GM19099 (cell line): ENCODE results near the gene ERLIN1.

ENCODE experiments used
- POLR2A ChIP-seq: IDR thresholded peaks from 3 replicates; pipeline ENCODE4 v1.6.1; 2011; ENCODE audit warnings: low read depth; ENCODE audit not compliant: insufficient read length; ENCODE audit errors: extremely low read depth

The ERLIN1 gene

DNA sequence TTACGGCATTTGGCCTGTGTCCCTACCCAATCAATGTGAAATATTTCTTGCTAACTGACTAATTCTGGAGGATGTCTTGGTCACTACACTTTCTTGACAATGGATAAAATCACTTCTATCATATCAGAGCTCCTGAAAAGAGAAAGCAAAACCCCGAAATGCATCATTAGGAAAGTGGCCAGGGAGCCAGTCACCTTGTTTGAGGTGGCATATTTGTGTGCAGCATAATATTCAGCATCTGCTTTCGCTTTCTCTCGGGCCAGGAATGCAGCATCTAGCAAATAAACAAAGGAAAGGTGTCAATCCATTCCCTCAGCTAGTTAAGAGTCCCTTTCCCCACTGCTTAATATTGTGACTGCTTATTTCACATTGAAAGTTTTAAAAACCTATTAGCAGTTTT lies 31.2 kb downstream of the ERLIN1 start:
- TF ChIP-seq POLR2A = no peak

DNA sequence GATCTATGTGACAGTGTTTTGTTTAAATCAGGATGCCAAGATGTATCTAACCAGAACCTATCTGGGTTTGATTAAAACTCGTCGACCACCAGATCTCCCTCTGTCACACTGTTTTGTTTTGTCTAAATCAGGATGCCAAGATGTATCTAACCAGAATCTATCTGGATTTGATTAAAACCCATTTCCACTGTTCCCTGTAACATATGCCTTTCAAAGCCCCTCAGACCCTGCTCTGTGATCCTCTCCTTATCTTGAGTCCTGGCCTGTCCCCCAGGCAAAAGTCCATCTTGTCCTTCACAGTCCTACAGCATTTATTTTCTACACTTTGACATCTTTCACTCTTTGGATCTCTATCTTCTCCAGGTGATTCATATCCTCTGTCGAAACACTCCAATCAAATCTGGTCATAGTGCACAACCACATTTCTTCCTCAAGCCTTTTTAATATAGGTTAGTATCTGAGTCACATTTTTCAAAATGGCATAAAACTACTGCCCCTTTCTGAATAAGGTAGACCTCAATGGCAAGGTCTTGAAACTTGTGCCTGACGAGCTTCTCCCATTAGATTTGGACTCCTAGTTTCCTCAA lies 32.5 kb downstream of the ERLIN1 start:
- no peak for TF ChIP-seq POLR2A

DNA sequence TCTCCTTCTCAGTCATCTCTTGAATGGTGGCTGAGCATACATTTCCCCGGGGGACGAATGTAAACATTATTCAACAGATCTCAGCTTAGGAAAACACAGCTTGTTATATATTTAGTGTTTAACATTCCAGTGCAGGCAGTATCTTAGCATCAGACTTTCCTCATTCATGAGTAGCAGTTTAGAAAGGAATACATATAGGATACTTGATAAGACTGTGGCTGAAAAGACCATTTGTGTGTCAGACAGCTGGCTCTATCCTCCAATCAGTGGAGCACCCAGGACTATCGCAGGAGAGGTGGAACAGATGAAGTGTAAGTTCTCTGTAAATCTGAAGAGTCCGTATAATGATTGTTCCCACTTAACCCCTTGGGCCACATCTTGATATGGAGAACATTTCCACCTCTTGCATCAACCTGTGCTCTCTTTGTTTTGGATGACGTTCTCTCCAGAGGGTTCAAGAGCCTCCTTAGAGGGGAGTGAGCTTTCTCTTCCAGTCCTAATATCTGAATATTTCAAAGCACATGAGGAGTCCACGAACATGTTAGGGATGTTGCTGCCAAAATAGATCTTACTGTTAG lies 34.0 kb downstream of the ERLIN1 start:
- TF ChIP-seq POLR2A = no peak

DNA sequence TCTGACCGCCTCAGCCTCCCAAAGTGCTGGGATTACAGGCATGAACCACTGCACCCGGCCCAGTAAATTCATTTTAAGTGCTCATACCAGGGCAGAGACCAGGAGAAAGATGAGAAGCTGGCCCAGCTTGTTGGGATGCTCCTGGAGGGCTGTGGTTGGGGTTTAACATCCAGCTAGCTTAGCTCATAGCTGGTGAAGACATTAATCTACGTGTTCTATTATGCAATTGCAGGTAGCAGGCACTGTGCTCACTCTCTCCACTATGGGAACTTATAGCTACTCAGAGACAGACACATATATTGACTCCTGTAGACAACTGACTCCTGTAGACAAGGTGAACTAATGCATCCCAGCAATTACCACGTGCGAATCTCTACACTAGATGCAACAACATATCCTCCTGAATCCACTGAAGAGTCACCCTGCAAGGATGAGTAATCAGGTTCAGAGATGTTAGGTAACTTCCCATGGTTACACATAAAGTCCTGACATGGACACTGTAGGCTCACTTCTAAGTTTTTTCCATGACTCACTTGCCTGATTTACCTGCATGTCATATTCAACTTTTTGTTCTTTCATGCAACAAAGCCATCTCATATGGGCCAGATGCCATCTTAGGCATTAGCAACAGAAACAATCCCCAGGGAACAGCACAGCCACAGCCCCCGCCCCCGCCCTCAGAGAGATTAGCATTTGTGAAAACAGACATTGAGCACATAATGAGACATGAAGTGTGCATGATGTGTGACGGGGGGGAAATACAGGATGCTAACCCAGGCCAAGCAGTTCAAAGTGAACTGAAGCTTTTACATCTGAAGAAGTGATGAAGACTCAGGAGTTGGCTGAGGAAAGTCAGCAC lies 37.2 kb downstream of the ERLIN1 start:
- TF ChIP-seq POLR2A = no peak

DNA sequence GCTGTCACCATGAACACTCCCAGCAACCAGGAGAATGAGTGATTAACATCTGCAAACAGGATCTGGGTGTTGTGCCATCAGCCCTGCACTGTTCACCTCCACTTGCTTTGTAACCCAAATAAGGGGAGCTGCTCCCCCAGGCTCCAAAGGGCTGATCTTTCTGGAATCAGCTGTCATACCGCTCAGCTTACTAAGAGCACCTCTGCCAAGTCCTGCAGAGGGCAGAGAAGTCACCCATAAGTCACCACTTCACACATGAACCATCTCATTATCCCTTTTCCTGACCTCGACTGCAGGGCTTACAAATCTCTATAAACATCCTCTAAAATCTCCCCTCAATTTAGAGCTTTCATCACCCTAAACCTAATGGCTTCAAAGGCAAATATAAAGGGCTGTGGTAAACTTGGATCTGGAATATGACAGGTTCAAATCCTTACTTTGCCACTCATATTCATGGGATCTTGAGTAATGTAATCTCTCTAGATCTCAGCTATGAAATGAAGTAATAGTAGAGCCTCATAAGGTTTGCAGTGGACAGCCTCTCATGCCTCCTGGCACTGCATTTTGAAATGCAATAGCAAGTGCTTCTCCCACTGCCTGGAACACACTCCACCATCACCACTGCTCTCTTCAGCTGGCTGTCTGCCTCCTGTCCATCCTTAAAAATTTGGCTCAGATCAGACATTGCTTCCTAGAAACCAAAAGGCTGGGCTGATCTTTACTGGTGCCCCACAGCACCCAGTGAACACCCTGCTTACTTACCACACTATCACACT lies 38.8 kb downstream of the ERLIN1 start:
- TF ChIP-seq POLR2A = no peak

DNA sequence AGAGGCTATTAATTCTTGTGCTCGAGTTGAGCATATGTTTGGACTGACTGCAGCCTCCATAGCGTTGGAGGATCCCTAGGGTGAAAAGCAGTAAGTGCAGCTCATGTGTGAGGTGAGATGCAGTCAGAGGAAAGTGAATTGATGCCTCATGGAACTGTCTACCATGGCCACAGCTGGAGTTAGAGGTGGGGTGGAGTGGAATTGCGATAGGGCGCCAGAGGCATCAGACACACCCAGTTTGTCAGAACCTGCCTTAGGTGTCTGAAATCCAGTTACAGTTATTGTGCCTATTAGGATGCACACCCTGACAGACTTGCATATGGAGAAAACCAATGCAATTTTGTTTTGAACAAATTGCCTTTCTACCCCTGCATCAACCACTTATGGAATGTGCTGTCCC lies 39.4 kb downstream of the ERLIN1 start:
- TF ChIP-seq POLR2A = no peak

DNA sequence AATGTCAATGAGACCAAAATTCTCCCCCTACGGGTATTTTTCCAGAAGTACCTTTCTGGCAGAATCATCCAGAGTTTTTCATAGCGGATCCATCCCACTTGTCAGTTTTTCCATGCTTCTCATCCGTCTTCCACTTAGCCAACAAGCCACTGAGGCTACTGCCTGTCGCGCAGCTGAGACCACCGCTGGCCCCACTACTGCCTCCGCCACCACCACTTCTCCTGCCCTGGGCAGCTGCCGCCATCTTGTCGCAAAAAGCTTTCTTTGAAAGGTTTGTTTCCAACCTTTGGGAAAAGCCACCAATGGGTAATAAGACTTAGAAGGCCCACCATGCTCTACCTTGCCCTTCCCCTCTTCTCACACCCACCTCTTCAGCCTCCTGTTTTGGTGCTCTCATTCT lies 42.1 kb downstream of the ERLIN1 start:
- TF ChIP-seq POLR2A = no peak

DNA sequence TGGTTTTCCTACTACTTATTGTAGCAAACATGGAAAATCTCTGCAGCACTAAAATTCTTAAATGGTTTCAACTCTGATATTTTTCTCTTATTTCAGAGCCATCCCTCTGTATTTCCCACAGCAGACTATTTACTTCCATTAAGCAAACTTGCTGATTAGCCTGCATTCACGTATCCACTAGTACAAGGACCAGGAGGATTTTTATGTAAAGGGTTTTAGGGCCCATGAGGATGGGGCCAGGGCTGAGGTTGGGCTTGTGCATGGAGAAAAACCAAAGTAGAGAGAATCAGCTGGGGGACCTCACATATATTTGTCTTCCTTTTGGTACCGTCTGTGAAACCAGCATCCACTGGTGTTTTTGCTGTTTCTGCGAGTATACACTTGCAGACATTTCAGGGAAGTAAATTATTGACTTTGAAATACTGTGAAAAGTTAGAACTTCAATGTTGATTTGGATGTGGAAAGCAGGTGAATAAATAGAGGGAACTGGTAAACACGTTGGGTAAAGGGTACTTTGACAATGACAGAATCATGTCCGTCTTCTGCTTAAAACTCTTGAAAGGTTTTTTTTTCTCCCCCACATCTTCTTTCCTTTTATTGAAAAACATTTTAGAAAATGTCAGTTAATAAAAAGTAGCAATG lies 44.3 kb downstream of the ERLIN1 start:
- TF ChIP-seq POLR2A = no peak

DNA sequence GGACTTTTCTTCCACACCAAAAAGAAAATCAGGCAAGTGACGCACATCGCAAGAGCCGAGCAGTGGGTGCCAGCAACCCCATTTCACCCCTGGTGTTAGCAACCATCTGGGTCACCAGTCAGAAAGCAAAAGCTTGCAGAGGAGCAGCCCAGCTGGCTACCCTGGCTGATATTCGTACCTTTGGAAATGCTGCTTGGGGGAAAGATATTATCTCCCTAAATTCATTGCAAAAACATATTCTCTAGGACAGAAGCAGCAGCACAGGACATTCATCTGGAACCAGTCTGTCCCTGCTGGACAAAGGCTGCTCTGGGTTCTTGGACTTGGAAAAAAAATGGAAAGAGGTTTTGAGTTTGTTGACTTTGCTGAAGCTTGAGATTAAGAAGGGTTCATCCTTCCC lies 45.8 kb downstream of the ERLIN1 start:
- no peak for TF ChIP-seq POLR2A

DNA sequence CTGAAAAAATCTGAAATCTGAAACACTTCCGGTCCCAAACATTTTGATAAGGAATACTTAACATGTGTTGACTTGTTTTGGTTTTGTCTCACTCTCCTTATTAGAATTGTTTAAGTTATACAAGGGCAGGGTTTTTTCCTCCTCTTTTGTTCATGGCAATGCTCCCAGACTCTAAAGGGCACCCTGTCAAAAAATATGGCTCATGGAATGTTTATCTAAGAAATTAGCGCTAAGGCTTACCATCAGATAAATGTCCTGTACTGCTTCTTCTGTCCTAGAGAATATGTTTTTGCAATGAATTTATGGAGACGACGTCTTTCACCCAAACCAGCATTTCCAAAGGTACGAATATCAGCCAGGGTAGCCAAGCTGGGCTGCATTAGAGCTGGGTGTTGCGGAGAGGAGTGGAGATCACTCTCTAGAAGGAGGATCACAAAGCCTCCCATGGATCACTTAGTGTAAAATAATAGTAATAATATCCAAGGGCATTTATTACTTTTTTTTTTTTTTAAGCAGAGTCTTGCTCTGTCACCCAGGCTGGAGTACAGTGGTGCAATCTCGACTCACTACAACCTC lies 46.8 kb downstream of the ERLIN1 start:
- TF ChIP-seq POLR2A = no peak

DNA sequence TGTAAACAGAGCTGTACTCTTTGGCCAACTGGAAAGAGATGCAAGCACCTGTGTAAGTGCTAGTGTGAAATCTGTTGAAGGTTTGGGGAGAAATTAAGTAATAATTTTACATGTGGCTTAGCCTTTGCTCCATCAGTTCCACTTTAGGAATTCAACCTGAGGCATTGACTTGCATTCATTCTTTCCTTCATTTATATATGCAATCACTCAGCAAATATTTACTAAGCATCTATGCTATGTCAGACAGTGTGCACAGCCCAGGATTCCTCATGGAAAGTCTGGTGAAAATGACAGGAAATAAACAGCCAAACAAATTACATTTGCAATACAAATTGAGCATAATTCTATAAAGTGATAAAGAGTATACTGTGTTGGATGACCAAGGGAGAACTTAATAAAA lies 50.3 kb downstream of the ERLIN1 start:
- TF ChIP-seq POLR2A = no peak

DNA sequence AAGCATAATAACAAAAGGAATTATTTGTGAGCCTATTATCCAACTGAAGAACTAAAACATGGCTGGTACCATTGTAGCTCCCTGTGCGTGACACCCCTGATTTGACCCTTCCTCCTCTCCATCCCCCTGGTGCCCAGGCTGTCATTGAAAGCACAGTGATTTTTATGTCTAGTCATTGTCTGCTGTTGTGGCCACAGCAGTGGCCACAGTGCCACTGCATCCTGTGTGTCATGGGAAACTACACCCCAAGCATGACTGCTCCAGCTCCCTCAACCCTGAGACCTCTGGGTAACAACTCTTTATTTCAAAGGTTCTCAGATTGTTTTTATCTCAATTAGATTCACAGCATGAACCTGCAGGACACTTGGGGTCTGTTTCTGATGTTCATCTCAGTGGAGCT lies 52.0 kb downstream of the ERLIN1 start:
- TF ChIP-seq POLR2A = no peak

DNA sequence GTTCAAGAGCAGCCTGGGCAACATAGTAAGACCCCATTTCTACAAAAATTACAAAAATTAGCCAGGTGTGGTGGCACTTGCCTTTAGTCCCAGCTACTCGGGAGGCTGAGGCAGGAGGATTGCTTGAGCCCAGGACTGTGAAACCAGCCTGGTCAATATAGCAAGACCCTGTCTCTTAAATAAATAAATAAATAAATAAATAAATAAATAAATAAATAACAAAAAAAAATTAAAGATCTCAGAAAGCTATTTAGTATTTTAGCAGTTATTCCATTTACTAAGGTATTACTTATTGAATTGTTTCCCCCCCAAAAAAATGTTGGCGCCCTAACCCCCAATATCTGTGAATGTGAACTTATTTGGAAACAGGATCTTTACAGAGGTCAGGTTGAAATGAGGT lies 53.4 kb downstream of the ERLIN1 start:
- no peak for TF ChIP-seq POLR2A

DNA sequence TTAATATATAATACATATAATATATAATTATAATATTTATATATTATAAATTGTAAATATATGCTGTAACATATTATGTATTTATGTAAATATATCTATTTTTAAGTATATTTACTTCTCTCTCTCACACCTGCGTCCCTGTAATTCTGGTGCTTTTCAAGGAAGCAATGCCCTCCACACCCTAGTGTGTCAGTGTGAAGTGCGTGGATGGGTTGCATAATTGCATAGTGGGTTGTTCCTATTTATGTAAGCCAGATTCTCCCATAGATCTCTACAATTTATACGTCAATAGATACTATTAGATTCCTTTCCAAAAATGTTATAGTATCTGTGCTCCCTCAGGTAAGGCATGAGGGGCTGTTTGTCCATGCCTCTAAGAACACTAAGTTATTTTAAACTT lies 54.3 kb downstream of the ERLIN1 start:
- TF ChIP-seq POLR2A = no peak

DNA sequence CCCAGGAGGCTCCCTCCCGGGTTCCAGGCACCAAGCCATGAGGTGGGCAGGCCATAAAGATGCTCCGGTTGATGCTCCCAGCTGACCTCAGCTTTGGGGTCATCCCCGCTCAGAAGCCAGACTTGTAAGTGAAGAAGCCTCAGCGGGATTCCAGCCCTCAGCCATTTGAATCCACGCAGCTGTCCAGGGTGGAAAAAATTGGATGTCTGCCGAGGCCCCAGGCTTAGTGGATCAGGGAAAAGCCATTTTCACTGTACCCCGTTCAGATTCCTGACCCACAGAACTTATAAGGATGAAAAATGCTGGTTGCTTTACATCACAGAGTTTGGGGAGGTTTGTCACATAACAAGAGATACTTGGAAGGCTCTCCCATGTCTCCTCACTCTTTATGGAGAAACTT lies 55.0 kb downstream of the ERLIN1 start:
- TF ChIP-seq POLR2A = no peak
